GM13976 (cell line): ENCODE data around the gene CLIP2.

ENCODE experiments used
- DNase-seq: peaks from one replicate; pipeline ENCODE4 v3.0.0; 2012; ENCODE audit warnings: low spot score
- in situ Hi-C: fragments of 300-500 bp; cut with MboI; formaldehyde crosslinking; loops from one replicate; pipeline ENCODE4 v1.12.0; 2022; ENCODE audit warnings: low sequenced_read_pairs, mixed read lengths, inconsistent platforms; ENCODE audit not compliant: unreplicated experiment
- TF ChIP-seq, protein P1 (sequence below): IDR thresholded peaks from 2 replicates; pipeline ENCODE4 v1.5.1; 2012; ENCODE audit warnings: borderline replicate concordance, mild to moderate bottlenecking; ENCODE audit not compliant: insufficient read depth; ENCODE audit errors: extremely low read depth, missing control alignments, control extremely low read depth

The CLIP2 gene

DNA sequence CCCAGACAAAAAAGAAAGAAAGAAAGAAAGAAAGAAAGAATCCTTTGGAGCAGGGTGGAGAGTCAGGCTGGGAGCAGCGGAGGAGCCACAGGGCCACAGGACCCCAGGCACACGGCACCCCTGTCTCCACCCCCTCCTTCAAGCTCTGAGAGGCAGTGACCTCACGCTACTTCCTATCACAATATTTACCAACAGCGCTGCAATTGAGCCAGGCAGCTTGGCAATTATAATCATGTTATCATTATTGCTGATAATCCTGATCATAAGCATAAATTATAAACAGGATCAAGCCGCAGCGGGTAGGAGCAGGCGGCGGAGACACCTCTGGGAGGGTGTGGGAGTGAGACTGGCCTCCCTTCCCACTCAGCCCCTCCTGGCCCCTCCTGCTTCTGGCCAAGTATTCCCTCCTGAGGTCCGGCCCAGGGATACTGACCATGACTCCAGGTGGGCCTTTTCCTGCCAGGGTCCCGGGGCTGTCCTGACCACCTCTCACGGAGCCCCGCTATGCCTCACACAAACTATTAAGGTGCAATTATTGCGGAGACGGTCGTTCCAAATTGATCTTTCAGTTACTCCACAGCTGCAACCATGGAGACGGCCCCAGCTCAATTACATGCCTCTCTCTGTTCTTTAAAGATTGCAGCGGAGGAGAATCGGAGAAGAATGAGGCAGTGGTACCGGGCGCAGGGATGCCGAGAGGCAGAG, 154.5 kb downstream of the CLIP2 start:
- DNase-seq = no peak
- TF ChIP-seq, protein P1, sequence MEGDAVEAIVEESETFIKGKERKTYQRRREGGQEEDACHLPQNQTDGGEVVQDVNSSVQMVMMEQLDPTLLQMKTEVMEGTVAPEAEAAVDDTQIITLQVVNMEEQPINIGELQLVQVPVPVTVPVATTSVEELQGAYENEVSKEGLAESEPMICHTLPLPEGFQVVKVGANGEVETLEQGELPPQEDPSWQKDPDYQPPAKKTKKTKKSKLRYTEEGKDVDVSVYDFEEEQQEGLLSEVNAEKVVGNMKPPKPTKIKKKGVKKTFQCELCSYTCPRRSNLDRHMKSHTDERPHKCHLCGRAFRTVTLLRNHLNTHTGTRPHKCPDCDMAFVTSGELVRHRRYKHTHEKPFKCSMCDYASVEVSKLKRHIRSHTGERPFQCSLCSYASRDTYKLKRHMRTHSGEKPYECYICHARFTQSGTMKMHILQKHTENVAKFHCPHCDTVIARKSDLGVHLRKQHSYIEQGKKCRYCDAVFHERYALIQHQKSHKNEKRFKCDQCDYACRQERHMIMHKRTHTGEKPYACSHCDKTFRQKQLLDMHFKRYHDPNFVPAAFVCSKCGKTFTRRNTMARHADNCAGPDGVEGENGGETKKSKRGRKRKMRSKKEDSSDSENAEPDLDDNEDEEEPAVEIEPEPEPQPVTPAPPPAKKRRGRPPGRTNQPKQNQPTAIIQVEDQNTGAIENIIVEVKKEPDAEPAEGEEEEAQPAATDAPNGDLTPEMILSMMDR = no peak
- in situ Hi-C loops = loop anchor here (10.0 kb wide), 1 partner anchor 91 kb away; no protein-coding TSS in a partner anchor

DNA sequence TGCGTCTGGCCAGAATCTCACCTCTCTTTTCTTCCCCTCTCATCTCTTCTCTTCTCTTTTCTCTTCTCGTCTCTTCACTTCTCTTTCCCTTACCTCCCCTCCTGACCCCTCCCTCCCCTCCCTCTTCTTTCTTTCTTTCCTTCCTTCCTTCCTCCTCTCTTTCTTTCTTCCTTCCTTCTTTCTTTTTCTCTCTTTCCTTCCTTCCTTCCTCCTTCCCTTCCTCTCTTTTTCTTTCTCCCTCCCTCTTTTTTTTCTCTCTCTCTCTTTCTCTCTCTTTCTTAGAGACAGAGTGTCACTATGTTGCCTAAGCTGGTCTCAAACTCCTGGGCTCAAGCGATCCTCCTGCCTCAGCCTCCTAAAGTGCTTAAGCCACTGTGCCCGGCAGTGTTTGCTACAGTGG, 159.9 kb downstream of the CLIP2 start:
- DNase-seq = no peak
- TF ChIP-seq, protein P1 = no peak
- in situ Hi-C loops = loop anchor here (10.0 kb wide), 1 partner anchor 86 kb away; no protein-coding TSS in a partner anchor

DNA sequence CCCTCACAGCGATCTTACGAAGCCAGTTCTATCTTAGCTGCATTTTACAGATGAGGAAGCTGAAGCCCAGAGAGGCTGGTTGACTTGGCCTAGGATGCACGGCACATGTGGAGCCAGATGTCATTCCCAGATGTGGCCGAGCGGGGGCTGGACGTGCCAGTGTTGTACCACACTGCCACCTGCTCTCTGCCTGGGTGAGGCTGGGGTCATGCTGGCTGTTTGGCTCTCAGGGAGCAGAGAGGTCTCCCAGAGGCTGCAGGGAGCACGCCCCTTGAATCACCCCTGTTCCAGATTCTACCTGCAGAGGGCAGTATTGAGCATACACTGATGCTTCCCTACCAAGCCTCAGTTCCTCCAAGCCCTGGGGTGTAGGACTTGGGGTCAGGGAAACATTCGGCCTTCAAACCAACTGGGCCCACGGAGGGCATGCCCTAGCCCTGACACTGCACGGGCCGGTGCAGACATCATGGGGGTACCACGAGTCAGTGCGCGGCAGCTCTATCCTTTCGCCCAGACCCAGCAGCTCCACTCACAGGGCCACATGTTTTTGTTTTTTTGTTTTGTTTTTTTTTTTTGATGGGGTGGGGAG, 160.7 kb downstream of the CLIP2 start:
- peak; percentile 88 for DNase-seq
- in situ Hi-C loops = loop anchor here (10.0 kb wide), 1 partner anchor 85 kb away; no protein-coding TSS in a partner anchor
- TF ChIP-seq, protein P1 = peak; percentile 79

DNA sequence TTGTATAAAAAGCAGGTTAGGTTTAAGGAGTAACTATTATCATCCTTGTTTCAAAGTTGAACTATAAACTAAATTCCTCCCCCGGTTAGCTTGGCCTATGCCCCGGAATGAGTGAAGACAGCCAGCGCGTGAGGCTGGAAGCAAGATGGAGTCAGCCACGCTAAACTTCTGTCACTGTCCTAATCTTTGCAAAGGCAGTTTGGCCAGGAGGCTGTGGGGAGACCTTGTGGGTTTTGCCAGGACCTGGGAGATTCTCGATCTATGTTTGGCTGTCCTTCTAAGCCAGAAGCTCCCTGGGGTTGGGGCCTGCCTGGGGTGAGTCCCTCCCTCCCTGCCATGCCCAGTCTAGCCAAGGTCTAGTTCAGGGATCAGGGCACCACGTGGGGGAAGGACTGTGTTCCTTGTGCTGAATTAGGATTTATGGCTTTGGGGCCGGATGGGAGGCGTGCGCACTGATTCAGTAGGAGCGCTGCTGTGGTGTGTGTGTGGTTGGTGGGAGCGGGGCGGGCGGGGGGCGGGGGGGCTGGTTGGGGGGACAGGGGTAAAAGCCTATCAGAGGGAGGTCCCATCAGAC, 163.6 kb downstream of the CLIP2 start:
- TF ChIP-seq, protein P1 = no peak
- in situ Hi-C loops = no loop called here
- no peak for DNase-seq

DNA sequence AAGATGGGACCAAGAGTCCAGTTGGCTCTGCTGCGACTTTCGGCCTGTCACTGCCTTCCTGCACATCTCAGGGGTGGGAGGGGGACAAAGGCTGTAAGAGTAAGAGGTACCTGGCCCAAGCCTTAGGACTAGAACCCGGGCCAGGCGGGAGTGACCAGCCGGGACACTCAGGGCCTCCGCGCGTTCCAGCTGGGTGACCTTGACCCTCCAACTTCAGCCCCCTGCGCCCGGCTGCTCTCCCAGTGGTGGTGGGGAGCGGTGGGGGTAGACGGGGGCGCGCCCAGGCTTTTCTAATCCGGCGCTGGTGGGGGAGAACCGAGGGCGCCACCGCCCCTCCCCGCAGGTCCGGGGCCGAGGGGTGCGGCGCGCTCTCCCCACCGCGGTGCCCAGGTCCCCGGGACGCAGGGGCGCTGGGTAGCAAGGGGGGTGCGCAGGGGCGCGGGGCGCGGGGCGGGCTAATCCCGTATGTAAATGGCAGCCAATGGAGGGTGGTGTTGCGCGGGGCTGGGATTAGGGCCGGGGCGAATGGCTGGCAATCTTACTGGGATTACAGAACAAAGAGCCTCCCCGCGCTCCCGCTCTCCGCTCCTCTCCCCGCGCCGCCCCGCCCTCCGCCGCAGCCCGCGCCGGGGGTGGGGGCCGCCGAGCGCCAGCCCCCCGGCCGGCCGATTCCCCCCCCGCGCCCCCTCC, 164.3 kb downstream of the CLIP2 start, which contains the start of gene GTF2IRD1:
TSS of gene GTF2IRD1 (plus strand) at position 585 of the 690 bp plus-strand sequence. CDS start 54,175 bp downstream, outside the sequence.
- DNase-seq = peak; percentile 81
- in situ Hi-C loops = no loop called here

More for the DNA sequence above, 164.3 kb downstream of the CLIP2 start, which contains the start of gene GTF2IRD1:
- TF ChIP-seq, protein P1 = no peak
